OCI-LY3 (cell line): Measurements from ENCODE around the gene CHMP4A.
"Not testable (repeated sequence)": the region's sequence is repeated elsewhere in the genome, so short reads cannot be mapped to it uniquely, and the experiment has no call there.

Experiments used
- H2AFZ ChIP-seq: fragments of 200-600, 300-600 bp; shearing (Covaris generic); 2 replicates; pipeline ENCODE4 v1.6.0; 2014; ENCODE audit warnings: antibody characterized with exemption, low read depth, low read length
- H3K27ac ChIP-seq: fragments of 200-600, 300-600 bp; sonication (generic); 2 replicates; pipeline ENCODE4 v1.5.1; 2014; ENCODE audit warnings: mild to moderate bottlenecking, low read length, moderate library complexity, mixed read lengths
- H3K27me3 ChIP-seq: fragments of 200-600, 300-600 bp; sonication (generic); 2 replicates; pipeline ENCODE4 v1.6.1; 2014; ENCODE audit warnings: low read depth, low read length, mixed read lengths
- H3K36me3 ChIP-seq: fragments of 200-600, 300-600 bp; sonication (generic); replicated peaks from 2 replicates; pipeline ENCODE3; 2014; ENCODE audit warnings: low read depth, low read length, mixed read lengths
- H3K4me1 ChIP-seq: fragments of 300-600, 200-600 bp; sonication (generic); 2 replicates; pipeline ENCODE4 v1.6.1; 2014; ENCODE audit warnings: low read length, mixed read lengths
- H3K4me2 ChIP-seq: fragments of 200-600, 300-600 bp; sonication (generic); 2 replicates; pipeline ENCODE4 v1.6.1; 2014; ENCODE audit warnings: low read length, mixed read lengths
- H3K4me3 ChIP-seq: fragments of 300-600, 200-600 bp; sonication (generic); 2 replicates; pipeline ENCODE4 v1.5.1; 2014; ENCODE audit warnings: antibody characterized with exemption, mild to moderate bottlenecking, low read length, moderate library complexity
- H3K79me2 ChIP-seq: fragments of 300-600, 200-600 bp; shearing (Covaris generic); 2 replicates; pipeline ENCODE4 v1.6.1; 2014; ENCODE audit warnings: mild to moderate bottlenecking, low read length, mixed read lengths
- H3K9ac ChIP-seq: fragments of 300-600, 200-600 bp; shearing (Covaris generic); 2 replicates; pipeline ENCODE4 v1.6.0; 2014; ENCODE audit warnings: mild to moderate bottlenecking, low read length, moderate library complexity
- H3K9me3 ChIP-seq: fragments of 200-600, 300-600 bp; shearing (Covaris generic); 2 replicates; pipeline ENCODE4 v1.6.1; 2014; ENCODE audit warnings: low read length, mixed read lengths; ENCODE audit not compliant: insufficient read depth
- H4K20me1 ChIP-seq: fragments of 200-600, 300-600 bp; sonication (generic); 2 replicates; pipeline ENCODE4 v1.6.1; 2016; ENCODE audit warnings: low read length, mixed read lengths; ENCODE audit not compliant: insufficient read depth
- CTCF ChIP-seq: fragments of 200-600, 300-600 bp; sonication (generic); IDR thresholded peaks from 2 replicates; pipeline ENCODE4 v1.5.1; 2014; ENCODE audit warnings: antibody characterized with exemption, low read length, low read depth
- EZH2phosphoT487 ChIP-seq: fragments of 200-600 bp; shearing (Covaris generic); IDR thresholded peaks from 2 replicates; pipeline ENCODE4 v1.6.1; 2018; ENCODE audit warnings: antibody characterized with exemption, mixed run types, low read depth

Gene CHMP4A

DNA sequence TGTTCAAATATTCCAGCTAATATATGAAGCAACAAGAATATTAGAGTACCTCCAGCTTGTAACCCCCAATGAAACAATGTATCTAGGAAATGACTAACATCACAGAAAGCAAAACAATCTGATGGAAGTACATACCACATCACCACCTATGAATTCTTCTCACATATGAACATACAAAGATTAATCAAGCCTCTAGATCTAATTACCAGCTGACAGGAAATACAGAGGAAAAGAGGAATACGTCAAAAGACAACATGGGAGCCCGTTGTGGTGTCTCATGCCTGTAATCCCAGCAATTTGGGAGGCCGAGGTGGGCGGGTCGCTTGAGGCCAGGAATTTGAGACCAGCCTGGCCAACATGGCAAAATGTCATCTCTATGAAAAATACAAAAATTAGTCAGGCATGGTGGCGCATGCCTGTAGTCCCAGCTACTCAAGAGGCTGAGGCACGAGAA, 11.4 kb upstream of the CHMP4A start:
- H2AFZ ChIP-seq = no peak overlapping the region
- H3K9ac ChIP-seq = no peak overlapping the region
- TF ChIP-seq CTCF (no peak), EZH2phosphoT487 (no peak)
- H4K20me1 ChIP-seq = no peaks in the 10 kb centered on the region
- H3K4me2 ChIP-seq = no peak overlapping the region
- H3K27me3 ChIP-seq = no peaks in the 10 kb centered on the region
- no peak overlapping the region for H3K27ac ChIP-seq
- peaks cover 62% of the 10 kb centered on the region for H3K79me2 ChIP-seq
- H3K9me3 ChIP-seq = no peaks in the 10 kb centered on the region
- H3K36me3 ChIP-seq = peaks cover 4% of the 10 kb centered on the region
- no peak overlapping the region for H3K4me3 ChIP-seq
- no peaks in the 10 kb centered on the region for H3K4me1 ChIP-seq

GRCh38 chr14:24222987-24223386, 9.7 kb upstream of the CHMP4A start:
- not testable (repeated sequence) for H3K9me3 ChIP-seq, H2AFZ ChIP-seq, H3K4me1 ChIP-seq, H3K27ac ChIP-seq, H3K27me3 ChIP-seq, H3K9ac ChIP-seq, H3K4me3 ChIP-seq, H4K20me1 ChIP-seq, H3K36me3 ChIP-seq, H3K4me2 ChIP-seq
- H3K79me2 ChIP-seq = peaks cover 56% of the 10 kb centered on the region

- Histone ChIP-seq H3K9ac (no peak overlapping the region), H3K27me3 (no peaks in the 10 kb centered on the region), H3K79me2 (peaks cover 32% of the 10 kb centered on the region), H3K4me2 (no peak overlapping the region), H3K27ac (no peak overlapping the region), H4K20me1 (no peaks in the 10 kb centered on the region), H3K4me1 (peaks cover 10% of the 10 kb centered on the region; the same call in 1 of the 2 replicates), H3K36me3 (no peaks in the 10 kb centered on the region), H2AFZ (no peak overlapping the region), H3K9me3 (no peaks in the 10 kb centered on the region), H3K4me3 (no peak overlapping the region)
- no peak for TF ChIP-seq EZH2phosphoT487
- TF ChIP-seq CTCF = no peak
Measured at GRCh38 chr14:24219521-24219920, 6.2 kb upstream of the CHMP4A start.

DNA sequence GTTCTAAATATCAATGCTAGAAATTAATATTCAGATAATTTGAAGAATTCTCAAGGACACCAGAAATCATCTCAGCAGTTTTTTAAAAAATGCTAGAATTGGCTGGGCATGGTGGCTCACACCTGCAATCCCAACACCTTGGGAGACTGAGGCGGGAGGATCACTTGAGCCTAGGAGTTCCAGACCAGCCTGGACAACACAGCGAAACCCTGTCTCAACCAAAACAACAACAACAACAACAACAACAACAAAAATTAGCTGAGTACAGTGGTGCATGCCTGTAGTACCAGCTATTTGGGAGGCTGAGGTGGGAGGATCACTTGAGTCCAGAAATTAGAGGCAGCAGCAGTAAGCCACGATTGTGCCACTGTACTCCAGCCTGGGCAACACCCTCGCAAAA, 5.8 kb upstream of the CHMP4A start:
- TF ChIP-seq CTCF (no peak), EZH2phosphoT487 (no peak)

GRCh38 chr14:24216876-24217275, 3.6 kb upstream of the CHMP4A start:
- H3K9ac ChIP-seq, H3K4me2 ChIP-seq, H3K27ac ChIP-seq: not testable (repeated sequence)

More for the DNA sequence above, 5.8 kb upstream of the CHMP4A start:
- Histone ChIP-seq H2AFZ (no peak overlapping the region), H3K4me2 (no peak overlapping the region), H3K4me3 (no peak overlapping the region), H3K9ac (no peak overlapping the region), H3K9me3 (no peaks in the 10 kb centered on the region), H3K27ac (no peak overlapping the region), H3K27me3 (no peaks in the 10 kb centered on the region), H3K4me1 (peaks cover 14% of the 10 kb centered on the region), H3K36me3 (no peaks in the 10 kb centered on the region), H4K20me1 (no peaks in the 10 kb centered on the region), H3K79me2 (peaks cover 27% of the 10 kb centered on the region)

More at GRCh38 chr14:24216876-24217275, 3.6 kb upstream of the CHMP4A start:
- not testable (repeated sequence) for H3K27me3 ChIP-seq, H3K9me3 ChIP-seq, H3K4me3 ChIP-seq, H4K20me1 ChIP-seq, H3K36me3 ChIP-seq, H2AFZ ChIP-seq
- H3K79me2 ChIP-seq = peaks cover 27% of the 10 kb centered on the region
- H3K4me1 ChIP-seq = peaks cover 20% of the 10 kb centered on the region
